ENCODE measurements around the gene DNLZ. TPM values are rescaled to one million over a fixed set of nuclear protein-coding genes. Genes with fewer than 3 reads are reported as not detected.
"Not testable (repeated sequence)": the region's sequence is repeated elsewhere in the genome, so short reads cannot be mapped to it uniquely, and the experiment has no call there.

DNLZ gene
- total RNA-seq, 1 donor from 2014 or later, result 31.0 TPM

DNA sequence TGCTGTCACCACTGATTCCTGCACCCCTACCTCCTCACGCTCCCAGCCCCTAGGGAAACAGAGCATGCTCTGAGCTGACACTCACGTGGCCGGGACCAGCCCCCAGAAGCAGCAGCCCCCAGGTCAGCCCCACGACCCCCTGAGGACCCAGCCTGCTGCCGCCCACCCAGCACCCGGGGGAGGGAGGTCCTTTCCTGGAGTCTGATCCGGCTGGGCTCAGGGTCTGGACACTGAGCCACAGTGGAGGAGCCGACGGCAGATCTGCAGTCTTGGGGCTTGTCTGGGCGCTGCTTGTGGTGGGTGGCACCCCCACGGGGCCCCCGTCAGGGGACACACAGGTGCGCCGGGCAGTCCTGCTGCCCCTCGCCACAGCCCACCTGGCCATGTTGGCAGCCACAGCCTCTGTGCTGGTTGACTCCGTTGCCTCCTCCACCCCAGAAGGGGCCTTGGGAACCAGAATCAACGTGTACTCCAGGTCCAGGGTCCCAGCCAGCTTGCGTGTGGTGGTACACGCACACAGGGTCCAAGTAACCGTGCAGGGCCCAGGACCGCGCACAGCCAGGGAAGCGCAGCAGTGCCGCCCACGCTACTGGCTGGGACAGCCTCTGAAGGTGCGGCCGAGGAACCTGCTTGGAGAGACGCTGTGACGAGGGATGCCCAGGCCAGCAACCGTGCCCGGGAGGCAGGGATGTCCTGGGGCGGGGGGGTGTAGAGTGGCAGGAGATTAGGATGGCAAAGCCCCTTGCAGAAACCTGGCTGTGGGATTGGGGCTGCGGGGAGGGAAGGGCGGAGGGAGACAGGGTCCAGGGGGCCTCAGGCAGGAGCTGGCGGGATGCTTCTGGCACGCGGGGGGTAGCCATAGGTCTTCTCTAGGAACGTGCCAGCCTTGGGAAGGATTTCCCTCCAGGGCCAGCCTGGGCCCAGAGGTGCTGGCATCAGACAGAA lies 3.5 kb downstream of the DNLZ start:
- no peaks in the 10 kb centered on the region for H3K4me1 Mint-ChIP-seq (ENCODE audit: low read depth)
- H3K36me3 Mint-ChIP-seq (ENCODE audit: low read depth), result peaks cover 6% of the 10 kb centered on the region
- H3K27ac Mint-ChIP-seq, result no peak overlapping the region
- intact Hi-C loops (cut with micrococcal nuclease), result no loop called here
- no peak for DNase-seq (ENCODE audit: low spot score)
- no peaks in the 10 kb centered on the region for H3K27me3 Mint-ChIP-seq (ENCODE audit: low read depth)
- no peaks in the 10 kb centered on the region for H3K9me3 Mint-ChIP-seq
- H3K4me3 Mint-ChIP-seq (ENCODE audit: low read depth), result no peak overlapping the region

DNA sequence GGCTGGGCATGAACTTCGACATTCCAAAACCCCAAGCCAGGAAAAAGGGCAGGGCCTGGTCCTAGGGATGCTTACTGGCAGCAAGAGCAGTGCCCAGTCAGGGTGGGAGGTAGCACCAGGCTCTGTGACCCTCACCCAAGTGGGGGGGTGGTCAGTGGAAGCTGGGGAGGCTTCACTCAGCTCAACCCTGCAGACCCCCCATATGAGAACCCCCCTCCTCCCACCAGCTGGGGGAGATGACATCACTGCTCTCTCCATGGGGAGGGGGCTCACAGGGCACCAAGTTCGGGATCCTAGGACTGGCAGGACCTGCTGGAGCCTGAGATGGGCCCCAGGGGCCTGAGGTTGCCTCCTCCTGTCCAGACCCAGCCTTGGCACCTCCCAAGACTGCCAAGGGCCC lies 4.7 kb downstream of the DNLZ start:
- no peaks in the 10 kb centered on the region for H3K4me1 Mint-ChIP-seq (ENCODE audit: low read depth)
- no peak overlapping the region for H3K27ac Mint-ChIP-seq
- peaks cover 5% of the 10 kb centered on the region for H3K36me3 Mint-ChIP-seq (ENCODE audit: low read depth)
- no peak for DNase-seq (ENCODE audit: low spot score)
- intact Hi-C loops (cut with micrococcal nuclease), result no loop called here
- no peaks in the 10 kb centered on the region for H3K27me3 Mint-ChIP-seq (ENCODE audit: low read depth)
- no peak overlapping the region for H3K4me3 Mint-ChIP-seq (ENCODE audit: low read depth)
- no peaks in the 10 kb centered on the region for H3K9me3 Mint-ChIP-seq

- intact Hi-C loops (cut with micrococcal nuclease), result no loop called here
- Mint-ChIP-seq H3K9me3 (no peaks in the 10 kb centered on the region), H3K27me3 (ENCODE audit: low read depth) (no peaks in the 10 kb centered on the region), H3K27ac (no peak overlapping the region), H3K4me3 (ENCODE audit: low read depth) (no peak overlapping the region), H3K4me1 (ENCODE audit: low read depth) (no peaks in the 10 kb centered on the region), H3K36me3 (ENCODE audit: low read depth) (peaks cover 3% of the 10 kb centered on the region)
- DNase-seq (ENCODE audit: low spot score), result no peak
Observed at GRCh38 chr9:136358016-136358415, 5.5 kb downstream of the DNLZ start.

- Mint-ChIP-seq H3K4me3 (ENCODE audit: low read depth) (no peak overlapping the region), H3K27ac (no peak overlapping the region), H3K27me3 (ENCODE audit: low read depth) (no peaks in the 10 kb centered on the region), H3K9me3 (no peaks in the 10 kb centered on the region), H3K36me3 (ENCODE audit: low read depth) (no peaks in the 10 kb centered on the region), H3K4me1 (ENCODE audit: low read depth) (no peaks in the 10 kb centered on the region)
- intact Hi-C loops (cut with micrococcal nuclease), result no loop called here
- DNase-seq (ENCODE audit: low spot score), result no peak
Observed at GRCh38 chr9:136357202-136357725, 6.3 kb downstream of the DNLZ start.

- intact Hi-C loops (cut with micrococcal nuclease), result no loop called here
Observed at GRCh38 chr9:136355616-136356557, 7.7 kb downstream of the DNLZ start.

DNA sequence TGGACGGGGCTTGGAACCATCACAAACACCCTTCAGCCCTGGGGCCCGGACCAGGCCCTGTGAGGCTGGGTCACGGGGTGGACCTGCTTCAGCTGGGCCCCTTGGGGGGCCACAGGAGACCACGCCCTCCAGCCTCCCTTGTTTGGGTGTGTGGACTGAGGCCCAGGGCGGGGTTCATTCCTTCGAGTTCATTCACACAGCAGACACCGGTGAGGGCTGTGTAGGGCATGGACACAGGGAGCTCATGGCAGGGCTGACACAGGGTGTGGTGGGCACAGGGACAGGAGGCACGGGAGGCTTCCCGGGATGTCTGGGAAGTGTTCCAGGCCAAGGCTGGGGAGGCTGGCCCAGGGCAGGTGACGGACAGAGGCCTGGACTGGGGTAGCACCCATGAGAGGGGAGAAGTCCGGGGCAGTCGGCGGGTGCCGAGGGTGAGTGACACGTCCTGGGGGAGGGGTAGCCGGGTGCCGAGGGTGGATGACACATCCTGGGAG lies 8.9 kb downstream of the DNLZ start:
- H3K4me1 Mint-ChIP-seq (ENCODE audit: low read depth), result no peaks in the 10 kb centered on the region
- no peak overlapping the region for H3K27ac Mint-ChIP-seq
- DNase-seq (ENCODE audit: low spot score), result no peak
- H3K36me3 Mint-ChIP-seq (ENCODE audit: low read depth), result no peaks in the 10 kb centered on the region
- no peaks in the 10 kb centered on the region for H3K27me3 Mint-ChIP-seq (ENCODE audit: low read depth)
- intact Hi-C loops (cut with micrococcal nuclease), result no loop called here
- no peaks in the 10 kb centered on the region for H3K9me3 Mint-ChIP-seq
- no peak overlapping the region for H3K4me3 Mint-ChIP-seq (ENCODE audit: low read depth)

More at GRCh38 chr9:136355616-136356557, 7.7 kb downstream of the DNLZ start:
- Mint-ChIP-seq H3K4me3 (ENCODE audit: low read depth) (no peak overlapping the region), H3K27me3 (ENCODE audit: low read depth) (no peaks in the 10 kb centered on the region), H3K27ac (no peak overlapping the region), H3K9me3 (no peaks in the 10 kb centered on the region), H3K4me1 (ENCODE audit: low read depth) (no peaks in the 10 kb centered on the region), H3K36me3 (ENCODE audit: low read depth) (no peaks in the 10 kb centered on the region)
- DNase-seq (ENCODE audit: low spot score), result no peak

DNA sequence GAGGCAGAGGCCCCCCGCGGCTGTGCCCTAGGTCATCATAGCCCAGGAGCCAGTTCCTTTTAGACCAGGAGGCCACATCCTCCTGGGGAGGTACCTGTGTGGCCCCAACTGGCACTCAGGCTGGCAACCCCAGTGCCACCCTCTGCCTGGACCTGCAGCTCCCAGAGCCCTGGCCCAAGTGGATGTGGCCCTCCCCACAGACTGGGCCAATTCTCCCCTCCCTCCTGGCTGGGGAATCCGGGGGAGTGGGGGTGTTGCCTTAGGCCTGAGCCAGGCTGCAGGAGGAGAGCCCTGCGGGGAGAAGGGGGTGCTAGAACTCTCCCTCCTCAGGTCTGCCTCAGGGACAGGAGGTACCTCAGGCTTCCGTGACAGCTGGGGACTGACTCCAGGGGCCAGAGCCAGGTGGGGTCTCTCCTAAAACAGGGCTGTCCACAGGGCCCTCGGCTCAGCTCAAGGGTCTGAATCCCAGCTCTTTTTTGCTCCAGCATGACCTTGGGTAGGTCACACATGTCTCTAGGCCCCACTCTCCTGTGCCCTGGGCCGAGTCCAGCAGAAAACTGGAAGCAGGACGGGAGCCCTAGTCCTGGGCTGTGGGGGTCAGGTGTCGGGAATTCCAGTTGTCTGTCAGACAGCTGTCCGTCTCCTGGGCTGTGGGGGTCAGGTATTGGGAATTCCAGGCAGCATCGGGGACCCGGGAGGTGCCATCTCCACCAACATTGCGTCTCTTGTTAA lies 9.6 kb downstream of the DNLZ start:
- no peak overlapping the region for H3K27ac Mint-ChIP-seq
- no peaks in the 10 kb centered on the region for H3K27me3 Mint-ChIP-seq (ENCODE audit: low read depth)
- H3K36me3 Mint-ChIP-seq (ENCODE audit: low read depth), result no peaks in the 10 kb centered on the region
- H3K4me3 Mint-ChIP-seq (ENCODE audit: low read depth), result no peak overlapping the region
- intact Hi-C loops (cut with micrococcal nuclease), result no loop called here
- H3K4me1 Mint-ChIP-seq (ENCODE audit: low read depth), result no peaks in the 10 kb centered on the region
- DNase-seq (ENCODE audit: low spot score), result no peak
- no peaks in the 10 kb centered on the region for H3K9me3 Mint-ChIP-seq

GRCh38 chr9:136353088-136353487 lies 10.5 kb downstream of the DNLZ start:
- intact Hi-C loops (cut with micrococcal nuclease), result no loop called here
- H3K4me1 Mint-ChIP-seq (ENCODE audit: low read depth), result no peaks in the 10 kb centered on the region
- no peaks in the 10 kb centered on the region for H3K27me3 Mint-ChIP-seq (ENCODE audit: low read depth)
- no peak overlapping the region for H3K27ac Mint-ChIP-seq
- H3K9me3 Mint-ChIP-seq, result no peaks in the 10 kb centered on the region
- H3K36me3 Mint-ChIP-seq (ENCODE audit: low read depth), result no peaks in the 10 kb centered on the region
- no peak for DNase-seq (ENCODE audit: low spot score)
- H3K4me3 Mint-ChIP-seq (ENCODE audit: low read depth), result no peak overlapping the region

DNA sequence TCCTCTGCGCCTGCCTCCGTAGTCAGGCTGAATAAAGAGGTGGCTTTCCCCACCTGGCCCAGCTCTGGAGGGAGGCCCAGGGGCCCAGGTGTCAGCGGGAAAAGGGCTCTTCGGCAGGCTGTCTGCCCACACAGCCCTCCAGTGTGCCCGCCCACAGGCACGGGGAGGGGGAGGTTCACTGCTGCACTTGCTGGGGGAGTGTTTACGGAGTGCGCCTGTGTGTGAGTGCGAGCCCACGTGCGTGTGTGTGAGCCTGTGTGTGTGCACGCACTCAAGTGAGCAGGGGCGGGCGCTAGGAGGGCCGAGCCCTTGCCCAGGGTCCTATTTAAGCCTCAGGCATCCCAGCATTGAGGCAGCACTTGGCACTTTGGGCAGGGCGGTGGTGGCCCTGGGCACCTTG lies 10.9 kb downstream of the DNLZ start:
- Mint-ChIP-seq H3K27ac (no peak overlapping the region), H3K9me3 (no peaks in the 10 kb centered on the region), H3K27me3 (ENCODE audit: low read depth) (no peaks in the 10 kb centered on the region), H3K4me1 (ENCODE audit: low read depth) (no peaks in the 10 kb centered on the region), H3K4me3 (ENCODE audit: low read depth) (no peak overlapping the region), H3K36me3 (ENCODE audit: low read depth) (no peaks in the 10 kb centered on the region)
- intact Hi-C loops (cut with micrococcal nuclease), result no loop called here
- DNase-seq (ENCODE audit: low spot score), result no peak

GRCh38 chr9:136351868-136352267 lies 11.7 kb downstream of the DNLZ start:
- H3K4me1 Mint-ChIP-seq (ENCODE audit: low read depth); H3K27me3 Mint-ChIP-seq (ENCODE audit: low read depth); H3K27ac Mint-ChIP-seq; H3K4me3 Mint-ChIP-seq (ENCODE audit: low read depth); intact Hi-C loops (cut with micrococcal nuclease); H3K9me3 Mint-ChIP-seq; DNase-seq (ENCODE audit: low spot score); H3K36me3 Mint-ChIP-seq (ENCODE audit: low read depth): not testable (repeated sequence)

DNA sequence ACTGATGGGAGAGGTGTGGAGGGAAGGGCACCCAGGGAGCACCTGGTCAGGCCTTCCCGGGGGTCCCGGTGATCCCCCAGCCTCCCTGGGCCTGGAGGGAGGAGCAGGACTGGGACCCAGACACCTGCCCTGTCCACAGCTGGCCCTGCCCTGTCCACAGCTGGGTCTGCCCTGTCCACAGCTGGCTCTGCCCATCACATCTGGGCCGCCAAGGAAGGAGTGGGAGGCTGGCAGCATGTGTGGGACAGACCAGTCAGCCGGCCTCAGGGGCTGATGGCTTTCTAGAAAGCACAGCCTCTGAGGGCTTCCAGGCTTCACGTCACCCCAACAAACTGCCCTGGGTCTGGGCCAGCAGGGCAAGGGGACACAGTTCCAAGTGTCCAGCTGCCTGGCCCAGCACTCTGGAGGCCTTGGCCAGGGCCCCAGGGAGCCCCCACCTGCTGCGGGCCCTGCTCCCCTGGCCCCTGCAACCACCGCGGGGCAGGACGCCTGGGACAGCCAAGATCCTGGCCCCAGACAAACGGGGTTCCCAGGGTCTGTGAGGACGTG lies 12.2 kb downstream of the DNLZ start:
- Mint-ChIP-seq H3K27me3 (ENCODE audit: low read depth) (no peaks in the 10 kb centered on the region), H3K36me3 (ENCODE audit: low read depth) (no peaks in the 10 kb centered on the region)

GRCh38 chr9:136349546-136349945 lies 14.0 kb downstream of the DNLZ start:
- Mint-ChIP-seq H3K4me1 (ENCODE audit: low read depth) (no peaks in the 10 kb centered on the region), H3K27me3 (ENCODE audit: low read depth) (no peaks in the 10 kb centered on the region)

More for the DNA sequence above, 12.2 kb downstream of the DNLZ start:
- H3K27ac Mint-ChIP-seq, result no peak overlapping the region
- no peak for DNase-seq (ENCODE audit: low spot score)
- H3K4me3 Mint-ChIP-seq (ENCODE audit: low read depth), result no peak overlapping the region
- H3K9me3 Mint-ChIP-seq, result no peaks in the 10 kb centered on the region
- H3K4me1 Mint-ChIP-seq (ENCODE audit: low read depth), result no peaks in the 10 kb centered on the region
- intact Hi-C loops (cut with micrococcal nuclease), result no loop called here

More at GRCh38 chr9:136349546-136349945, 14.0 kb downstream of the DNLZ start:
- intact Hi-C loops (cut with micrococcal nuclease), result no loop called here
- no peaks in the 10 kb centered on the region for H3K36me3 Mint-ChIP-seq (ENCODE audit: low read depth)
- DNase-seq (ENCODE audit: low spot score), result no peak
- H3K4me3 Mint-ChIP-seq (ENCODE audit: low read depth), result no peak overlapping the region
- H3K9me3 Mint-ChIP-seq, result no peaks in the 10 kb centered on the region
- no peak overlapping the region for H3K27ac Mint-ChIP-seq

Data from activated T-helper 2 cell treated with anti-CD3 and anti-CD28 coated beads, Interferon-gamma antibody, Interleukin-2, Interleukin-4, amounts not matched to agents 10 μg/mL and 5 μg/mL and 100 μg/mL, durations not matched to agents 14 hours and 24 hours and 36 hours (primary cell).